A204.1 (cell line): ENCODE results near the gene ACTA2.
A peak's percentile ranks its signal among the peaks of the same experiment; 100 is the strongest.
"Not testable (repeated sequence)": the region's sequence is repeated elsewhere in the genome, so short reads cannot be mapped to it uniquely, and the experiment has no call there.

Experiments
- FAIRE-seq: peaks from 2 replicates; lab custom pipeline; 2012; peaks lifted over from hg19 to GRCh38; lab: Jason Lieb, UNC

ACTA2 gene

DNA sequence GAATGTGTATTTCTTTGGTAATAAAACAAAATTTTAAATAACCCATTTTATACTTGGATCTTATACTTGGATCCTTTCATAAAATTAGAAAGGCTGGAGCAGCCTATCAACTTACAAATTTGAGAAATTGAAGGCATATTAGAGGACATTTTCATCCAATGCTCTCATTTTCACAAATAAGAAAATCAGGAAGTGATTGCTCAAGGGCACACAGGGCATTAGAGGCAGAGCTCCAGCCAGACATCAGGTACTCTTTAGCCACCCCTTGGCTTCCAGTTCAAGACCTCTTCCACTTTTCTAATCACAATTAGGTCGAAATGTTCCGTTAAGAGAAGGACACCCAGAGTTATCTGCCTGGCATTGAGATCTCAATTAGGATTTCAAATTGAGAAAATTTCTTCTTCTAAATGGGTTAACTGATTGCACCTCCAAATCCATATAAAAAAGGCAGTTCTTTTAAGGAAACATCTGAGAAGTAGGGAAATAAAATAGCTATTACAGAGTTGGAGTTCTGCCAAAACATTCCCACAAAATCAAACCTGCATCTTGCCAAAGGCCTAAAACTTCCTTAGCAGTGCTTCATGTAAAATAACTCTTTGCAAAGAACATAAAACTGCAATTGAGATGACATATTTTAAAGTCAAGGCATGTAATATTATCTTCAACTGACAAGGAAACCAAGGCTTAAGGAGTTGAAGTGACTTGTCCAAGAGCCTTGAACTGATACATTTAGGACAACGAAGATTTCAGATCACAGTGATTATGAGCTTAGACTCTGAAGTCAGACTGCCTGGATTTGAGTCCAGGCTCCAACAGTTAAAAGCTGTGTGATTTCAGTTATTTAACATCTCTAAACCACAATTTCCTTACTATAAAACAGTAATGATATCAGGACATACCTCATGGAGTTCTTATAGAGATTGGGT lies 2.4 kb downstream of the ACTA2 start:
- no peak for FAIRE-seq

DNA sequence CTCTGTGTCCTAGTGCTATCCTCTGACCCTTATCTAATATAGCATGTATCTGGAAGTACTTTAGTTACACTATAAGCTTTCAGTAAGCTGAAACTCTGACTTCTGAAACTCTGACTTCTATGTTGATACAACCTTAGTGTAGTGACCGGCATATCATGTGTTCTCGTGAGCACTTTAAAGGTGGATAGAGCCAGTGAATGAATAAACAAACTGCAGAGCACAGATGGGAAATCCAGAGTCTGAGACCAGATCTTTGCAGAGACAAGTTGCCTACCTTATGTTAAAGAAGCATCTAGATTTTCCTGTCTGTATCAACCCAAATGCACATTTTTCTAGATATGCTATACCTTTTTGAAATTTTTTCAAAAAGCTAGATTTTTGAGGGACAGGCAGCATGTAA lies 3.5 kb downstream of the ACTA2 start:
- FAIRE-seq, result no peak

DNA sequence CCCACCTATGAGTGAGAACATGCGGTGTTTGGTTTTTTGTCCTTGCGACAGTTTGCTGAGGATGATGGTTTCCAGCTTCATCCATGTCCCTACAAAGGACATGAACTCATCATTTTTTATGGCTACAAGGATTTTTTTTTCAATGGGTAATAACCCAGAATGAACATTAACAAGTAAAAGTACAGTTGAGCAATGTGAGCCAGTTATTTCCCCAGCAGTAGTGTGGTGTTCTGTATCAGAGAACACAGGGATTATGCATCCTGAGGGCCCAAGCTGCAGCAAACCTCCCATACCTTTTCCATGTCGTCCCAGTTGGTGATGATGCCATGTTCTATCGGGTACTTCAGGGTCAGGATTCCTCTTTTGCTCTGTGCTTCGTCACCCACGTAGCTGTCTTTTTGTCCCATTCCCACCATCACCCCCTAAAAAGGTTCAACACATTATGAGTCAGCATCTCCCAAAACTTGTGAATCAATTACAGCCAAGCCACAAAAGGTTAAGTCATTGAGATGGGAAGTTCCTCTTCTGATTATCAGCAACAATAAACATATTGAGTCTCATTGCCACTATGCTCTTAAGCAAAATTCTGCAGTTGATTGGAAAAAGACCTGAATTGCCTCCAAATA lies 5.5 kb downstream of the ACTA2 start:
- no peak for FAIRE-seq

DNA sequence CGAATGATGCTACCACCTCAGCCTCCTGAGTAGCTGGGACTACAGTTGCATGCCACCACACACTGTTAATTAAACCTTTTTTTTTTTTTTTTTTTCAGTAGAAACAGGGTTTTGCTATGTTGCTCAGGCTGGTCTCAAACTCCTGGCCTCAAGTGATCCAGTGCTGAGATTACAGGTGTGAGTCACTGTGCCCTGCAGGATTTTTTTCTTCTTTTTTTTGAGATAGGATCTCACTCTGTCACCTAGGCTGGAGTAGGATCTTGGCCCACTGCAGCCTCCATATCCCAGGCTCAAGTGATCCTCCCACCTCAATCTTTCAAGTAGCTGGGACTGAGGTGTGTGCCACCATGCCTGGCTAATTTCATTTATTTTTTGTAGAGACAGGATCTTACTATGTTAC lies 6.4 kb downstream of the ACTA2 start:
- FAIRE-seq, result no peak

DNA sequence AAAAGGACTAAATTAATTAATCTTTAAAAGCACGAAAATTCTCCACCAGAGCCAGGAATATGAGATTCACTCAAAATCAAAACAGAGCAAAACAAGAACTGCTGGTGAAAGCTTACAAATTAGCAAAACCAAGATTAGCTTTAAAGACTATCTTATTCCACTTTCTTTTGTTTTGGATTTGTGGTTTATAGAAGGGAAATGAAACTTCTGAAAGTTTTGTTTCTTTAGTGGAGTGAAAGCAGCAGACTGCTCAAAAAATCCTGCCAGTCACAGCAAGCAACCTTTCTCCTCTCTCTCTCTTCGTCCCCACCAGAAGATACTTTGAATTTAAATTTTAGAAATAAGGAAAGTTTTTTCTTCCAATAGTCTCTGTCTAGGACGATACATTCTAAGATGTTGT lies 7.8 kb downstream of the ACTA2 start:
- no peak for FAIRE-seq

DNA sequence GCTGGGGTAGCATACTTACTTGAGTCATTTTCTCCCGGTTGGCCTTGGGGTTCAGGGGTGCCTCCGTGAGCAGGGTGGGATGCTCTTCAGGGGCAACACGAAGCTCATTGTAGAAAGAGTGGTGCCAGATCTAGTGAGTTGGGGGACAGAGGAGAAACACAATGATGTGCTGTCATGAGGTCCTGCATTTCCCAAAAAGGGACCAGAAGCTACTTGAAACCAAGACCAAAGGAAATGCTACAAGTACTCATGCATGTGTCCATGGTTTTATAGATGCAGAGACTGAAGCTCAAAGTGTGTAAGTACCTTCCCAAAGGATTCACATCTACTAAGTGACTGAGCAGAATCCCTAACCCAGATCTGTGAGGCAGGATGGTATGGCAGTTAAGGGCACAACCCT lies 8.8 kb downstream of the ACTA2 start:
- no peak for FAIRE-seq

DNA sequence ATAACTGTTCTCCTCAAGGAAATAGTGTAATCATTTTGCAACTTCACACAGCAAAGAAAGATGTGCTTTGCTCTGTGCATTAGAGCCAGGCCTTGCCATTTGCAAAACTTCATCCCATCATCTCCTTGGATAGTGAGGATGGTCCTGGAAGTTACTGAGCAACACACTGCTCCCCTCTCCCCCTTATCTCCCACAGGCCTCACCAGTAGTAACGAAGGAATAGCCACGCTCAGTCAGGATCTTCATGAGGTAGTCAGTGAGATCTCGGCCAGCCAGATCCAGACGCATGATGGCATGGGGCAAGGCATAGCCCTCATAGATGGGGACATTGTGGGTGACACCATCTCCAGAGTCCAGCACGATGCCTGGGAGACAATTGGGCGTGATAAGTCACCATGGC lies 11.5 kb downstream of the ACTA2 start:
- no peak for FAIRE-seq

DNA sequence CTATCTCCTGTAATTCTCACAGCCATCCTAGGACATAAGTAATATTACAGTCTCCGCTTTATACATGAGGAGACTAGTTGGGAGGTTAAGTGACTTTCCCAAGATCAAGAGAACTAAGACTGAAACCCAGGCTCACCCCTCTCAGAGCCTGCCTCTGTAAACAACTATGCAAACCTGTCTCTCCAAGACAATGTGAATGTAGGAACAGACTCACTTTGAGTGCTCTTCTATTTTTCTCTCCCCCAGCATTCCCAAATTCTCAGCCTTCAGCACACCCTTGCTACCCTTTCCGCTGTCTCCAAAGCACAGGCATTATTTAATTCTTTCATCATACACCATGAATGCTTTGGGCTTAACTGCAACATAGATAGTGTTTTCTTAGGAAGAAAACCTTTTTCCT lies 13.6 kb downstream of the ACTA2 start:
- FAIRE-seq, result no peak

DNA sequence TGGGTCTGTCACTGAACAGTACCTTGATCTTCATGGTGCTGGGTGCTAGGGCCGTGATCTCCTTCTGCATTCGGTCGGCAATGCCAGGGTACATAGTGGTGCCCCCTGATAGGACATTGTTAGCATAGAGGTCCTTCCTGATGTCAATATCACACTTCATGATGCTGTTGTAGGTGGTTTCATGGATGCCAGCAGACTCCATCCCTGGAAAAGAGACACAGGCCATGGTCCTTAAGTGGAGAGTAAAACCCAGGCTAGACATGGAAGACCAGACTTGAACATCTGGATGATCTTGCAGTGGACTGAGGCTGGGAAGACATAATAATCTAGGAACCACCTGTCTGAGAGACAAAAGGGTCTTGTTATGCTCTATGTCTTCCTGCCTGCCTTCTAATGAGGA lies 14.5 kb downstream of the ACTA2 start:
- no peak for FAIRE-seq

DNA sequence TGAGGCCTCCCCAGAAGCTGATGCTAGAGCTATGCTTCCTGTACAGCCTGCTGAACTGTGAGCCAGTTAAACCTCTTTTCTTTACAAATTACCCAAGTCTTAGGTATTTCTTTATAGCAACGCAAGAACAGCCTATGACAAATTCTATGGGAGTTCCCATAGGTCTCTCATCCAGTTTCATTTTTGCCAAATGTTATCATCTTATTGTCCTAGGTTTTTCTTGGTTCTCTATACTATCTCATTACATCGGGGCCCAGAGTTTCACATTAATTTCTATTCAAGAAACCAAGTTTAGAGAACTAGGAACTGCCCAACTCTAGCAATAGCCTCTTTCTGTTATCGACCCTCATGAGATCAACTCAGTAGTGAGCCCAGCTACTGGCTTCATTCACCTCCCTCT lies 15.9 kb downstream of the ACTA2 start:
- FAIRE-seq, result no peak

DNA sequence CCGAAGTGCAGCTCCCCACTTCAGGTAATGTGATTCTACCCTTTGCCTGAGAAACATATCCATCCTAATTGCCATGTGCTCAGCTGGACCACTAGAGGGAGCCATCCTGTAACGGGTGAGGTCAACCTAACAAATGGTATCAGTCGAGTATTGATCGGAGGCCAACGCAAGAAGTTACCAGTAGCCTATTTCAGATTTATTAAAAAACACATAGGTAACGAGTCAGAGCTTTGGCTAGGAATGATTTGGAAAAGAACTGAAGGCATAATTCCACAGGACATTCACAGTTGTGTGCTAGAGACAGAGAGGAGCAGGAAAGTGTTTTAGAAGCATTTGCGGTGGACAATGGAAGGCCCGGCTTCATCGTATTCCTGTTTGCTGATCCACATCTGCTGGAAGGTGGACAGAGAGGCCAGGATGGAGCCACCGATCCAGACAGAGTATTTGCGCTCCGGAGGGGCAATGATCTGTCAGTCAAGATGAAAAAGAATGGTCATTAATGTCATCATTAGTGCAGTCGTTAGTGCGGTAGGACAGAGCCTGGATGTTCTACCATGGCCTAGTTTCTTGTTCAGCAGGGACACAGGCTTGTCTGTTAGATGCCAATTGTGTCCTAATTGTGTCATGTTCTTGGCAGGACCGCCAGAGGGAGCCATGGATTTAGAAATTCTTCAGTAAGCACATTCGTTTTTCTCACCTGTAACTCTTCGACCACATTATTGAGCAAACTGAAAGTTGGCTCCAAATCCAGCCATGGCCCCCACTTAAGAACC lies 17.5 kb downstream of the ACTA2 start:
- peak; percentile 93 for FAIRE-seq

DNA sequence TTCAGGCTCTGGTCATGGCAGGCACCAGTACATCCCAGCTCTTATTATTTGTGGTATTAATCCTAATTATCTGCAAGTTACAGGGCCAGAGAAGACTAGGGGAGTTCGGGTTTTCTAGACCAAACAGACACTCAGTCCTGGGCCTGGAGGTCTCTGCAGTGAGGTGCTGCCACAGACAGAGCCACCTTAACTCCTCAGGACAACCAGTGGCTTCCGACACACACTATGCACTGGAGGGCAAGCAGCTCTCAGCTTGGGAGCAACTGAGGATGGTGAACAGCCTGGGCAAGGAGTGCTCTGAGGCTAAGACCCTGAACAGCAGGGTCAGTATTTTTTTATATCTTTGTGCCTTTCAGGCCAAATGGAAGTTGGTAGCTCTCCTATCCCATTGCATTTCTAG lies 19.0 kb downstream of the ACTA2 start:
- no peak for FAIRE-seq

DNA sequence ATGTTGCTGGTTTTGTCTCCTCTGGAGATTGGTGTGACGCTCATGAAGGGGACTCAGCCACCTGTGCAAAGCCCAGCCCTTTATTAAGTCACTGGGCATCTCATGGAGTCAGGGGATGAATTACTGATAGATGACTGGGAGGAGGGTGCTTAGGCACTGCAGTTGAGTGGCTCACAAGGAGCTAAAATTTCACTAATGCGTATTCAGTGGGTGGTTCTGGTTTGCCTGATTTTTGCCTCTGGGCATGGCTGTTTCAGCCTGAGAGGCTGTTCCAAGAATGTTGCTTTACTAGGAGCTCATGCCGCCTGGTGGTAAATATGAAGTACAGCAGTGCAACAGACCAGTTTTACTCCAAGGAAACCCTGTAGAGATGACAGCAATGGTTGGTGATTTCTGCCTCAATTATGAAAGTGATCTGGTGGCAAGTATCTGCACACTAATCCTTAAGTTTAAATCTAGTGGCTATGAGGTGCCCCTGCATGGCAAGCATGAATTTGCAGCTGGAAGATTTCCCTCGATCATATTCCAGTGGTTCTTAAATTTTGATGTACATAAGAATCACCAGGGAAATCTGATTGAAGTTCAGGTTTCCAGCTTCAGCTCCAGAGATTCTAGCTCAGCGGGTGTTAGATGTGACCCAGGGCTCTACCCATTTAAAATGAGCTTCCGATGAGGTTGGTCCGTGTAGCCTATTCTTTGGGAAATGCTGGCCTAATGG lies 19.9 kb downstream of the ACTA2 start:
- peak; percentile 89 for FAIRE-seq

DNA sequence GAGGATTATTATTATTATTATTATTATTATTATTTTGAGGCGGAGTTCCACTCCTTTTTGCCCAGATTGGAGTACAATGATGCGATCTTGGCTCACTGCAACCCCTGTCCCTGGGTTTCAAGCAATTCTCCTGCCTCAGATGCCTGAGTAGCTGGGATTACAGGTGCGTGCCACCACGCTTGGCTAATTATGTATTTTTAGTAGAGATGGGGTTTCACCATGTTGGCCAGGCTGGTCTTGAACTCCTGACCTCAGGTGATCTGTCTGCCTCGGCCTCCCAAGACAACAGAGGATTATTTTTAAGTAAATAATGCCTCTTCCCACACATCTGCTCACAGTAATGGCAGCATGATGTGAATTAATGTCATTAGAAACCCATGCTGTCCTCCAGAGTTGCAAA lies 20.5 kb downstream of the ACTA2 start:
- FAIRE-seq, result not testable (repeated sequence)

DNA sequence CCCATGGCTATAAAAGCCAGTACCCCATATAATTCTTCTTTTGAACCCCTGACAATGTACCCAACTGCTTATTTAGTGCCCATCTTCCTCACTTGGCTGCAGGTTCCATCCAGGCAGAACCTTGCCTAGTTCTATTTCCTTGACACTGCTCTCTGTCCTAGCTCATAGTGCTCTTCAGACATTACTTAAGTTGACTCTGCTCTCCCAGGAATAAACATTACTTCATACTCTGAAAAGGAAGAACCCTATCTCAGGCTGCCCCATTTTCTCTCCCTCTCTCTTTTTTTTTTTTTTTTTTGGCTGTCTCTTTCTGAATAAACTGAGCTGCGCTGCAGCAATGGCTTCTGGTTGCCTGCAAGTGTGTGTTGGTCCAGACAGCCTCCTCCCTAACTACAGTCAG lies 21.0 kb downstream of the ACTA2 start:
- FAIRE-seq, result no peak

DNA sequence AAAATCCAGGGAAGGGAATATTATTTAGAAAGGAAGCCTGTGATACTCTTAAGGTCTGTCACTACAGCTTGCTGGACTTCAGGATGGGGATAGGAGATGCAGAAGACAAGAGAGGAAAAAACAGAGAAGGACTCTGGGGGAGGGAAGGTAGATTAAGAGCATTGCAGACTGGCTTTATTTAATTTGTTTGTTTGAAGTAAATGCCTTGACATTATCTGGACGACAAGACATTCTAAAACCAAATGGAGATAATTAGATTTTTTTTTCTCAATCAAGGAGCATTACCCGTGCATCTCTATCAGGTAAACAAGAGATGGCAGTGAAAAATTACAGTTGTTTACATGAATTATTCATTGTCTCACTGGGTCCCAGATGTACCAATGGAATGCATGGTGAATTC lies 24.3 kb downstream of the ACTA2 start:
- FAIRE-seq, result no peak

DNA sequence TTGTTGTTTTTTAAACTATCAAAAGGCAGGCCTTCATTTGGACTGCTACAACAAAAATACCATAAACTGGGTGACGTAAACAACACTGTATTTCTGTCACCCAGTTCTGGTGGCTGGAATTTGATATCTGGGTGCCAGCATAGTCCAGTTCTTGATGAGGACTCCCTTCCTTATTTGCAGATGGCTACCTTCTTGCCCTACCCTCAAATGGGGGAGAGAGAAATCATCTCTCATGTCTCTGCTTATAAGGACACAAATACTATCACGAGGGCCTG lies 25.2 kb downstream of the ACTA2 start:
- FAIRE-seq, result no peak

DNA sequence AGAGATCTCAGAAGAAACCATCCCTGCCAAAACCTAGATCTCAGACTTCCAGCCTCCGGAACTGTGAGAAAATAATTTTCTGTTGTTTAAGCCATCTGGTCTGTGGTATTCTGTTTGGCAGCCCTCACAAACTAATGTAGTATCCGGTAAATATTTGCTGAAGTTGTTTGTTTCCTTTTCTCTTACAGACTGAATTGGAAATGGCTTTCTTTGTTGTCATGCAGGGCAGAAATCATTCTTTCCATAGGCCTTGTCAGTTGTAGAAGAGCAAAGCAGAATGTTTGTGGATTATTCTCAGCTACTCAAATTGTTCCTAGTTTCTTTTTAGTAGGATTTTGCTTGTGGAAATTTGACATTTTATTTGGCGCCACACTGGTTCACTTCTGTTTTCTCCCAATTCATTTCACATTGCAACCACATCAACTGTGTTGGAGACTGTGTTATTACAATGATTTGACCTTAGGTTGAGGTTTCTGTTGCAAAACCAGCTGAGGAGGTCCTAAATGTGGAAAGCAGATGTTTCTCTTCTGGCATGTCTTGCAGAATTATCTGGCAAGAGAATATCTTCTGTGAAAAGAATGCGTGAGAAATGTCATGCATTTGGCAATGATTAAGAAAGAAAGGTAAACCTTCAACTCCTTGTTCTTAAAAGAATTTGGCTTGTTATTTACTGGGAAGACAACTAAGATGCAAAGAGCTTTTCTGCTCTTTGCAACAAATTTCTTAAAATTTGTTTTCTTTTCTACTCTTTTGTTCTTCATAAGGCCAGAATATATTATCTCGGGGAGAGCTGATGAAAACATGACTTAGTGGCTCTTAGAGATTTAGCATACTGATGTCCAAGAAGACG lies 25.8 kb downstream of the ACTA2 start:
- FAIRE-seq, result no peak

DNA sequence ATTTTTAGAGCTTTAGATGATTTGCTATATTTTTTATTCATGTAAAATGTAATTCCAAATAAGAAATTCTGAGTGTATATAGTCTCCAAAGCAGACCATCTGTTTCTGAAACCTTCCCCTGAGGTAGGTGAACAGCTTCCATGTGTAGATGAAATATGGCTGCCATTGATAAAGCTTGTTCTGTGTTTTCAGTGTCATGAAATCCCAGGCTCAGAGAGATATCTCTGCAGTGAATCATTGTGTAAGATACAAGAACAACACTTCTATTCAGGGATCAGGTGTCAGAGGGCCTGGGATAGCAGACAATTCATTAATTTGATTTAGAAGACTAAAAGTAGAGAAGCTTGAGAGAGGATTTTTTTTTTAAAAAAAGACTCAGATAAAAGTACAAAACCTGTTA lies 29.1 kb downstream of the ACTA2 start:
- no peak for FAIRE-seq

DNA sequence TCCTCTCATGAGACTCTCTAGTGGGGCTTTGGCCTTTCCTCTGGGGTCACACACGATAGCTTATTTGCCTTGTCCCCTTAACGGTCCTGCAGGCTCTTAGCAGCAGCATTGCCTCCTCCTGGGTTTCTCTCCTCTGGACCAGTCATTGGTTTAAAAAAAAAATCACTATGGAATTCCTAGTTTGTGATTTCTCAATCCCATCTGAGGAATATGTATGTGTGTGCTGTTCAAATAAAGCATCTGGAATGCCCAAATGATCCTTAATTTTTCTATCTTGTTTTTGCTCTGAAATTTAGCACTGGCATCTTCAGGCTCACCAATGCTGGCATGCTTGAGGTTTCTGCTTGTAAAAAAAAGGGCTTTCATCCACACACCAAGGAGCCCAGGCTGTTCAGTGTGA lies 30.5 kb downstream of the ACTA2 start:
- FAIRE-seq, result no peak

DNA sequence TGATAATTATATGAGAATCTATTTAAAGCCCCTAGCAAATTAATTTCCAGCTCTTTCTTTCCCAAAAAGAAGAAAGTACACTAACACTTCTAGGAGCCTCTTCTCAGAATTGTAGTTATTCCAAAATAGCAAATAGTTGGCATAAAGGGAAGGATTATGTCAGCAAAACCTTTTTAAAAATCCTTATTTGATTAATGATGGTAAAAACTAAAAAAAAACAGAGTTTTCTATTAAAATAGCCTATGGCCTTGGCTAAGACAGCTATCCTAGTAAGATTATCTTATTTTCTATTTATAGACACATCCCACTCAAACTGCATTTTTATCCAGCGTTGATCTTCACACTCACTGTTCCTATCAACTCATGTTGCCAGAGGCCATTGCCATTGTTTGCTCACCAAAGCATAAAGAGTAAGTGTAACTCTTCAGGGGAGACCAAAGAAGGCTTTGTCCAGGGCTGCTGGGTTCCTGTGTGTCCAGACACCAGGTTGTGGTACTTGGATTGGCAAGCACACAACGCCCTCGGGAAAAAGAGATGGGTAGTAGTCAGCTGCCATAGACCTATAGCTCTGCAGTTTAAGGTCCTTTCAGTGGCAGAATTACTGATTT lies 31.5 kb downstream of the ACTA2 start:
- no peak for FAIRE-seq
